Testis (tissue), 3 donors: ENCODE data around the gene GPR4. TPM values are rescaled to one million over a fixed set of nuclear protein-coding genes. Genes with fewer than 3 reads are reported as not detected.

ENCODE experiments used
- DNase-seq: peaks from one replicate; pipeline ENCODE4 v3.0.0-alpha.2; 2019
- H3K27ac ChIP-seq, 2 donors: fragments of 200-600 bp; sonication (generic); one replicate each; pipeline ENCODE4 v1.5.1; 2019
- H3K27me3 ChIP-seq: fragments of 200-600 bp; sonication (generic); one replicate; pipeline ENCODE4 v1.5.1; 2019
- H3K36me3 ChIP-seq: fragments of 200-600 bp; sonication (generic); one replicate; pipeline ENCODE4 v1.5.1; 2017; ENCODE audit warnings: low read depth; ENCODE audit errors: missing control alignments
- H3K4me1 ChIP-seq: fragments of 200-600 bp; sonication (generic); one replicate; pipeline ENCODE4 v1.5.1; 2019
- H3K4me3 ChIP-seq, 2 donors: fragments of 200-600 bp; sonication (generic); one replicate each; pipeline ENCODE4 v1.5.1; 2017 to 2019
- H3K9me3 ChIP-seq: fragments of 200-600 bp; sonication (generic); one replicate; pipeline ENCODE4 v1.5.1; 2017
- CTCF ChIP-seq, 3 experiments: fragments of 450-650 bp in 2 of 3; fragments of 200-600 bp in 1 of 3; sonication (generic) in 1 of 3; IDR thresholded peaks; one replicate each; pipeline ENCODE4 v1.5.1; 2016 to 2019; ENCODE audit warnings: antibody characterized with exemption in 3 of 3, mild to moderate bottlenecking in 2 of 3, moderate library complexity in 1 of 3
- POLR2A ChIP-seq: fragments of 450-650 bp; IDR thresholded peaks from one replicate; pipeline ENCODE4 v1.6.1; 2017; ENCODE audit warnings: antibody characterized with exemption, mild to moderate bottlenecking, moderate library complexity
- WGBS, 2 donors: methylation state at CpG; one replicate each; pipeline ENCODE4 v1.1.5; 2018; 5-methylcytosine and 5-hydroxymethylcytosine counted together
- intact Hi-C: fragments of 100-400 bp; cut with DNase I; formaldehyde crosslinking; loops from one replicate; pipeline ENCODE4 v1.15.1; 2023; ENCODE audit warnings: low total_unique reads
- polyA plus RNA-seq: library from polyadenylated mRNA; stranded (reverse); fragments of 350-450 nt; fragmentation: Illumina TruSeq; extraction: RNeasy Lipid Tissue Mini Kit (QIAGEN cat#74804); gene quantifications from one replicate; pipeline ENCODE4 v1.2.3, GENCODE V29; 2014; ENCODE audit warnings: low read depth, low replicate concordance; ENCODE audit not compliant: insufficient read depth
- total RNA-seq, 2 donors: library from RNA; depleted of rRNA; stranded (reverse); fragments of >200 nt; gene quantifications; one replicate each; pipeline ENCODE4 v1.2.3, GENCODE V29; 2016

GPR4 gene
- total and polyA plus RNA-seq, 3 donors from 2014 or later: 0.81 to 3.2 (median 1.9) TPM

GRCh38 chr19:45640849-45641273 lies 38.8 kb upstream of the GPR4 start:
- TF ChIP-seq CTCF (IDR thresholded peaks at IDR 0.05) (no peak), POLR2A (no peak)
- intact Hi-C loops: loop anchor here (10.0 kb wide), 1 partner anchor 116 kb away; no protein-coding TSS in a partner anchor
- H3K4me3 ChIP-seq: no peak overlapping the region
- no peaks in the 10 kb centered on the region for H3K9me3 ChIP-seq
- H3K27me3 ChIP-seq: no peaks in the 10 kb centered on the region
- no peak overlapping the region for H3K27ac ChIP-seq
- H3K36me3 ChIP-seq: no peaks in the 10 kb centered on the region
- no peak for DNase-seq
- peaks cover 31% of the 10 kb centered on the region for H3K4me1 ChIP-seq
- 41 to 48% methylated on average over 17 of the region's 17 CpGs for WGBS, 2 donors

GRCh38 chr19:45638930-45639729 lies 37.1 kb upstream of the GPR4 start, which contains the start of gene EML2:
EML2 (minus strand) TSS chr19:45639397; CDS start chr19:45639376, 21 bp downstream.
- Histone ChIP-seq H3K4me3 (peak within 1 kb of the TSS; percentile 57 to 70), H3K27me3 (no peaks in the 10 kb centered on the region), H3K36me3 (no peaks in the 10 kb centered on the region), H3K4me1 (peaks cover 30% of the 10 kb centered on the region), H3K27ac (no peak within 1 kb of the TSS), H3K9me3 (no peaks in the 10 kb centered on the region)
- TF ChIP-seq POLR2A (no peak), CTCF (IDR thresholded peaks at IDR 0.05) (peak in 1 of 3 experiments; percentile 16)
- intact Hi-C loops: no loop called here
- WGBS, 2 donors: 7% methylated on average over 32 to 52 of the region's 52 CpGs
- DNase-seq: peak; percentile 43

GRCh38 chr19:45637890-45638667 lies 36.1 kb upstream of the GPR4 start:
- H3K4me3 ChIP-seq: peak overlapping the region in 1 of 2 donors; percentile 70
- H3K4me1 ChIP-seq: peaks cover 30% of the 10 kb centered on the region
- DNase-seq: peak; percentile 44
- no peak for TF ChIP-seq CTCF (IDR thresholded peaks at IDR 0.05)
- no peak for TF ChIP-seq POLR2A
- WGBS, 2 donors: 53 to 64% methylated on average over 19 of the region's 19 CpGs
- H3K27ac ChIP-seq: no peak overlapping the region
- intact Hi-C loops: no loop called here
- no peaks in the 10 kb centered on the region for H3K27me3 ChIP-seq
- no peaks in the 10 kb centered on the region for H3K36me3 ChIP-seq
- no peaks in the 10 kb centered on the region for H3K9me3 ChIP-seq

GRCh38 chr19:45636902-45637301 lies 34.9 kb upstream of the GPR4 start:
- H3K36me3 ChIP-seq: no peaks in the 10 kb centered on the region
- no peak for TF ChIP-seq POLR2A
- no peak for TF ChIP-seq CTCF (IDR thresholded peaks at IDR 0.05)
- H3K4me1 ChIP-seq: peaks cover 19% of the 10 kb centered on the region
- H3K27me3 ChIP-seq: no peaks in the 10 kb centered on the region
- no peak overlapping the region for H3K4me3 ChIP-seq
- H3K27ac ChIP-seq: no peak overlapping the region
- intact Hi-C loops: no loop called here
- no peaks in the 10 kb centered on the region for H3K9me3 ChIP-seq
- WGBS, 2 donors: 65 to 85% methylated on average over 2 of the region's 2 CpGs
- DNase-seq: no peak
